ENCODE data around the gene KRTAP9-9. TPM values are rescaled to one million over a fixed set of nuclear protein-coding genes. Genes with fewer than 3 reads are reported as not detected.

Gene KRTAP9-9
- total RNA-seq, 1 donor: not detected

GRCh38 chr17:41298458-41299135, 43.4 kb downstream of the KRTAP9-9 start:
- Histone ChIP-seq H3K79me2 (ENCODE audit: insufficient read depth, low read length) (no peaks in the 10 kb centered on the region), H3K4me3 (ENCODE audit: insufficient read depth, low read length) (no peak overlapping the region), H3K9me3 (ENCODE audit: low read depth, low read length) (no peaks in the 10 kb centered on the region), H3K4me2 (ENCODE audit: insufficient read depth, low read length) (no peak overlapping the region), H3K36me3 (ENCODE audit: insufficient read depth, low read length) (no peaks in the 10 kb centered on the region), H3K27me3 (ENCODE audit: insufficient read depth, low read length) (no peaks in the 10 kb centered on the region), H3K27ac (ENCODE audit: low read depth, low read length) (no peak overlapping the region), H2AFZ (ENCODE audit: low read length) (no peak overlapping the region), H3K4me1 (ENCODE audit: insufficient read depth, low read length) (no peaks in the 10 kb centered on the region), H4K20me1 (ENCODE audit: insufficient read depth, low read length) (no peaks in the 10 kb centered on the region)
- no peak for DNase-seq (ENCODE audit: insufficient read length, low spot score, missing footprints)
- TF ChIP-seq, protein P1, sequence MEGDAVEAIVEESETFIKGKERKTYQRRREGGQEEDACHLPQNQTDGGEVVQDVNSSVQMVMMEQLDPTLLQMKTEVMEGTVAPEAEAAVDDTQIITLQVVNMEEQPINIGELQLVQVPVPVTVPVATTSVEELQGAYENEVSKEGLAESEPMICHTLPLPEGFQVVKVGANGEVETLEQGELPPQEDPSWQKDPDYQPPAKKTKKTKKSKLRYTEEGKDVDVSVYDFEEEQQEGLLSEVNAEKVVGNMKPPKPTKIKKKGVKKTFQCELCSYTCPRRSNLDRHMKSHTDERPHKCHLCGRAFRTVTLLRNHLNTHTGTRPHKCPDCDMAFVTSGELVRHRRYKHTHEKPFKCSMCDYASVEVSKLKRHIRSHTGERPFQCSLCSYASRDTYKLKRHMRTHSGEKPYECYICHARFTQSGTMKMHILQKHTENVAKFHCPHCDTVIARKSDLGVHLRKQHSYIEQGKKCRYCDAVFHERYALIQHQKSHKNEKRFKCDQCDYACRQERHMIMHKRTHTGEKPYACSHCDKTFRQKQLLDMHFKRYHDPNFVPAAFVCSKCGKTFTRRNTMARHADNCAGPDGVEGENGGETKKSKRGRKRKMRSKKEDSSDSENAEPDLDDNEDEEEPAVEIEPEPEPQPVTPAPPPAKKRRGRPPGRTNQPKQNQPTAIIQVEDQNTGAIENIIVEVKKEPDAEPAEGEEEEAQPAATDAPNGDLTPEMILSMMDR (IDR thresholded peaks at IDR 0.05; ENCODE audit: extremely low read depth, low read depth, low read length): no peak

DNA sequence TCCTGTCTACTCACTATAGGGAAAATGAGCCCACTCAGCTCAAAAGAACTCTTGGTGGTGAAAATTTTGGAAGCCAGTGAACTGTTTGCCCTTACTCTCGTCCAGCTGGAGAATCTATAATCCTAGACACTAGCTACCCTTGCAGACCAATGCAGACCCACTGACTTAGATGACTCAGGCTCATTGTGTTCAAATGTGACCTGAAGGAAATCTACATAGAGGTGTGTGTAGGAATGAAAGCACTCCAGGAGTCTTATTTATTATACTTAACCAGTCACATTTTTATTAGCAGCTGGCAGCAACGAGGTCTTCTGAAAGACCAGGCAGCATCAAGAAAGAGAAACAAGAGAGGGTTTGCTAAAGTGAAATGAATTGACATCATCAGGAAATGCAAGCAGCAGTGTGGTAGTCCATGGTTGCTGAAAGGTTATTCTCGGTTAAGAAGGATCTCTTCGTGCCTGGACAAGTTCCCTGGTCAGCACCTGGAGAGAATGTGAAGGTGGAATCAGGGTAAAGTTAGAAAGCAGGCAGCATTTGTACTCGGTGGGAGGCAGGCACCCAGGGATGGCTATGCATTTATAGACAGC, 46.1 kb downstream of the KRTAP9-9 start:
- no peaks in the 10 kb centered on the region for H3K9me3 ChIP-seq (ENCODE audit: low read depth, low read length)
- no peak overlapping the region for H3K27ac ChIP-seq (ENCODE audit: low read depth, low read length)
- no peak overlapping the region for H3K4me2 ChIP-seq (ENCODE audit: insufficient read depth, low read length)
- TF ChIP-seq, protein P1 (IDR thresholded peaks at IDR 0.05; ENCODE audit: extremely low read depth, low read depth, low read length): no peak
- no peaks in the 10 kb centered on the region for H3K79me2 ChIP-seq (ENCODE audit: insufficient read depth, low read length)
- H3K4me3 ChIP-seq (ENCODE audit: insufficient read depth, low read length): no peak overlapping the region
- no peaks in the 10 kb centered on the region for H3K27me3 ChIP-seq (ENCODE audit: insufficient read depth, low read length)
- H3K36me3 ChIP-seq (ENCODE audit: insufficient read depth, low read length): no peaks in the 10 kb centered on the region
- no peak overlapping the region for H2AFZ ChIP-seq (ENCODE audit: low read length)
- H4K20me1 ChIP-seq (ENCODE audit: insufficient read depth, low read length): no peaks in the 10 kb centered on the region
- DNase-seq (ENCODE audit: insufficient read length, low spot score, missing footprints): no peak
- no peaks in the 10 kb centered on the region for H3K4me1 ChIP-seq (ENCODE audit: insufficient read depth, low read length)

- no peaks in the 10 kb centered on the region for H3K36me3 ChIP-seq (ENCODE audit: insufficient read depth, low read length)
- no peak within 1 kb of the TSS for H3K4me3 ChIP-seq (ENCODE audit: insufficient read depth, low read length)
- no peak within 1 kb of the TSS for H3K4me2 ChIP-seq (ENCODE audit: insufficient read depth, low read length)
- no peaks in the 10 kb centered on the region for H4K20me1 ChIP-seq (ENCODE audit: insufficient read depth, low read length)
- TF ChIP-seq, protein P1 (IDR thresholded peaks at IDR 0.05; ENCODE audit: extremely low read depth, low read depth, low read length): no peak
- H3K4me1 ChIP-seq (ENCODE audit: insufficient read depth, low read length): peaks cover 2% of the 10 kb centered on the region
- peak within 1 kb of the TSS; percentile 21 for H2AFZ ChIP-seq (ENCODE audit: low read length)
- H3K9me3 ChIP-seq (ENCODE audit: low read depth, low read length): no peaks in the 10 kb centered on the region
- H3K27ac ChIP-seq (ENCODE audit: low read depth, low read length): no peak within 1 kb of the TSS
- H3K79me2 ChIP-seq (ENCODE audit: insufficient read depth, low read length): no peaks in the 10 kb centered on the region
- no peaks in the 10 kb centered on the region for H3K27me3 ChIP-seq (ENCODE audit: insufficient read depth, low read length)
- DNase-seq (ENCODE audit: insufficient read length, low spot score, missing footprints): no peak
Measured at GRCh38 chr17:41301916-41302901, 47.0 kb downstream of the KRTAP9-9 start, which contains the start of gene KRTAP29-1. Gene KRTAP29-1 (minus strand): TSS chr17:41302851. CDS start chr17:41302851, 0 bp downstream.

Data from osteoblast (primary cell).